Endodermal cell (in vitro differentiated cells): ENCODE results near the gene FAT1. TPM values are rescaled to one million over a fixed set of nuclear protein-coding genes. Genes with fewer than 3 reads are reported as not detected.
"Not testable (repeated sequence)": the region's sequence is repeated elsewhere in the genome, so short reads cannot be mapped to it uniquely, and the experiment has no call there.

Experiments
- DNase-seq: peaks from one replicate; pipeline ENCODE4 v3.0.0-alpha.2; 2017
- H3K27ac ChIP-seq: 2 replicates; pipeline ENCODE4 v1.5.1; 2013; ENCODE audit warnings: mild to moderate bottlenecking, low read depth, low read length, moderate library complexity
- H3K27me3 ChIP-seq: 2 replicates; pipeline ENCODE4 v1.6.1; 2013; ENCODE audit warnings: mild to moderate bottlenecking, low read length, moderate library complexity; ENCODE audit not compliant: insufficient read depth, control insufficient read depth, poor library complexity, severe bottlenecking
- H3K36me3 ChIP-seq: 2 replicates; pipeline ENCODE4 v1.7.0; 2013; ENCODE audit warnings: mild to moderate bottlenecking, low read length, moderate library complexity; ENCODE audit not compliant: control insufficient read depth, insufficient read depth
- H3K4me1 ChIP-seq: one replicate; pipeline ENCODE4 v1.7.0; 2013; ENCODE audit warnings: low read length; ENCODE audit not compliant: control insufficient read depth, insufficient read depth
- H3K4me3 ChIP-seq: 2 replicates; pipeline ENCODE4 v1.5.1; 2013; ENCODE audit warnings: mild to moderate bottlenecking, low read length, moderate library complexity
- H3K9ac ChIP-seq: 2 replicates; pipeline ENCODE4 v1.6.1; 2013; ENCODE audit warnings: mild to moderate bottlenecking, low read length, moderate library complexity; ENCODE audit not compliant: poor library complexity, severe bottlenecking; ENCODE audit errors: extremely low read depth
- H3K9me3 ChIP-seq: 2 replicates; pipeline ENCODE4 v1.6.1; 2013; ENCODE audit warnings: mild to moderate bottlenecking, low read length, moderate library complexity; ENCODE audit not compliant: control insufficient read depth
- H3K27ac Mint-ChIP-seq: 2 replicates; pipeline ENCODE4 v1.8.0; 2020; ENCODE audit warnings: mixed read lengths
- H3K27me3 Mint-ChIP-seq: 2 replicates; pipeline ENCODE4 v1.8.0; 2021; ENCODE audit warnings: mild to moderate bottlenecking, mixed read lengths; ENCODE audit not compliant: insufficient read depth
- H3K36me3 Mint-ChIP-seq: 2 replicates; pipeline ENCODE4 v1.8.0; 2020; ENCODE audit warnings: low read depth, mixed read lengths
- H3K4me1 Mint-ChIP-seq: 2 replicates; pipeline ENCODE4 v1.8.0; 2020; ENCODE audit warnings: mixed read lengths
- H3K4me3 Mint-ChIP-seq: 2 replicates; pipeline ENCODE4 v1.8.0; 2020; ENCODE audit warnings: mild to moderate bottlenecking, moderate library complexity, mixed read lengths
- H3K9me3 Mint-ChIP-seq: 2 replicates; pipeline ENCODE4 v1.8.0; 2020; ENCODE audit warnings: mild to moderate bottlenecking, mixed read lengths
- CTCF ChIP-seq: fragments of 200-600 bp; sonication (generic); conservative IDR thresholded peaks from 2 replicates; pipeline ENCODE4 v1.5.0; 2021; ENCODE audit warnings: antibody characterized with exemption, mild to moderate bottlenecking
- WGBS, 2 experiments: methylation state at CpG; one replicate each; pipeline versions ENCODE4 v1.1.5 to v1.1.7; 2013; ENCODE audit warnings: missing lambda C conversion rate in 2 of 2, mixed read lengths in 1 of 2; ENCODE audit not compliant: insufficient coverage in 1 of 2, insufficient read length in 1 of 2; 5-methylcytosine and 5-hydroxymethylcytosine counted together
- total RNA-seq, 2 donors: library from RNA; stranded (reverse); fragmentation: NEBNext Ultra II Directional in 1 of 2; extraction: Animal tissue kit (Norgen Biotek cat#: 25700) in 1 of 2; gene quantifications; 2 replicates in 1 of 2; 3 replicates in 1 of 2; pipeline ENCODE4 v1.2.1, GENCODE V29; 2021

Gene FAT1
- total RNA-seq, 2 donors from 2014 or later: 66.6 to 77.8 TPM

- H3K9me3 Mint-ChIP-seq: no peaks in the 10 kb centered on the region
Observed at GRCh38 chr4:186757696-186758355, 34.2 kb upstream of the FAT1 start.

DNA sequence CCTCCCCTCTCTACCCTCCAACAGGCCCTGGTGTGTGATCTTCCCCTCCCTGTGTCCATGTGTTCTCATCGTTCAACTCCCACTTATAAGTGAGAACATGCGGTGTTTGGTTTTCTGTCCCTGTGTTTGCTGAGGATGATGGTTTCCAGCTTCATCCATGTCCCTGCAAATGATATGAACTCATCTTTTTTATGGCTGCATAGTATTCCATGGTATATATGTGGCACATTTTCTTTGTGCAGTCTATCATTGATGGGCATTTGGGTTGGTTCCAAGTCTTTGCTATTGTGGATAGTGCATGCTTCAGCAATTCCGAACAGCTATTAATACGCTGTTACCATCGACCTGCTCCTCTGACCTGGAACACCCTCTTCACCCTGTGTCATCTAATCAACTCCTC lies 32.9 kb upstream of the FAT1 start:
- not testable (repeated sequence) for H3K4me3 Mint-ChIP-seq, H3K9me3 Mint-ChIP-seq

More at GRCh38 chr4:186757696-186758355, 34.2 kb upstream of the FAT1 start:
- H3K36me3 Mint-ChIP-seq: no peaks in the 10 kb centered on the region
- no peak for TF ChIP-seq CTCF
- Histone ChIP-seq H3K4me3 (no peak overlapping the region), H3K9me3 (no peaks in the 10 kb centered on the region), H3K36me3 (no peaks in the 10 kb centered on the region), H3K27me3 (no peaks in the 10 kb centered on the region), H3K9ac (no peak overlapping the region), H3K27ac (no peak overlapping the region), H3K4me1 (no peaks in the 10 kb centered on the region)
- no peaks in the 10 kb centered on the region for H3K27me3 Mint-ChIP-seq
- no peak overlapping the region for H3K4me3 Mint-ChIP-seq
- no peaks in the 10 kb centered on the region for H3K4me1 Mint-ChIP-seq
- H3K27ac Mint-ChIP-seq: no peak overlapping the region
- 90 to 96% methylated on average over 6 to 13 of the region's 13 CpGs for WGBS, 2 experiments
- DNase-seq: no peak

DNA sequence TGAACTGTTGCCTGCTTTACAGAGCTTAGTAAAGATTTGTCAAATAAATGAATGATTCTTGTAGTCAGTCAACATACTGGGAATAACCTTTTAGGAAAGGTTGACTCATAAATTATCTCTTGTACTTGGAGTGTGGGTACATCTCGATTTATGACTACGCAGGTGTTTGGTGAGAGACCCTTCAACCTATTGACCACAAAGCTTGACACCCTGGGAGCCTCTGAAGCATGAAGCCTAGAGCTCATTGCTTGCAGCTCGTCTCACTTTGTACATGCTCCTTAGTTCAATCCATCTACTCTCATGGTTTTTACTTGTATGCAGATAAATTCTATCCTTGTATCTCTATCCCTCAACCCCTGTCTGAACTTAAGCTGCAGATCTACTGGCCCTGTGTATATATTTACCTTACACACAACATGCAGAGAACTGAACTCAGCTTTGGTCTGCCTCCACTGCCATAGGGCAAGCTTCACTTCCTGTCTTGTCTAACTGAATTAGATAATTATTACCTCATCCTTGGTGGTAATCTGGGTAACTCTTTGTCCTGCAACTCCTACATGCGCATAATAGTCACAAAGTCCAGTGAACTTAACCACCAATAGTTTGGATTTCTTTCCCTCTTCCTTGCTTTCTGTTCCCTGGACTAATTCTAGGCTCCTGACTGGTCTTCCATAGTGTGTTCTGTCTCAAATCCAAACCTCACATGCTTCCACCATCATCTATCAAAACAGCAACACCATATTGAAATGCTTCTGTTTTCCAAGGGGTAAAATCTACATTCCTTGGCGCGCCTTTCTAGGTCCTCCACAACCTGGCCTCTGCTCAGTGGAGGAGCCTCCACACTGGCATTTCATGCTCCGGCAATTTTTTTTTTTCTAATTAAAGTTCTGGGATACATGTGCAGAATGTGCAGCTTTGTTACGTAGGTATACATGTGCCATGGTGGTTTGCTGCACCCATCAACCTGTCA lies 32.2 kb upstream of the FAT1 start:
- Mint-ChIP-seq H3K27ac (no peak overlapping the region), H3K4me3 (no peak overlapping the region), H3K9me3 (no peaks in the 10 kb centered on the region), H3K36me3 (no peaks in the 10 kb centered on the region), H3K4me1 (no peaks in the 10 kb centered on the region), H3K27me3 (no peaks in the 10 kb centered on the region)
- TF ChIP-seq CTCF: no peak
- WGBS, 2 experiments: 96 to 97% methylated on average over 5 to 8 of the region's 8 CpGs
- no peak for DNase-seq
- H3K4me1 ChIP-seq: no peaks in the 10 kb centered on the region
- H3K36me3 ChIP-seq: no peaks in the 10 kb centered on the region
- no peak overlapping the region for H3K4me3 ChIP-seq
- H3K27ac ChIP-seq: no peak overlapping the region
- no peaks in the 10 kb centered on the region for H3K9me3 ChIP-seq
- no peak overlapping the region for H3K9ac ChIP-seq
- H3K27me3 ChIP-seq: no peaks in the 10 kb centered on the region

More for the DNA sequence above, 32.9 kb upstream of the FAT1 start:
- not testable (repeated sequence) for H3K36me3 Mint-ChIP-seq, H3K4me1 ChIP-seq, H3K27me3 ChIP-seq, H3K9ac ChIP-seq, H3K36me3 ChIP-seq, H3K27me3 Mint-ChIP-seq, H3K4me3 ChIP-seq, H3K9me3 ChIP-seq, H3K27ac ChIP-seq, H3K4me1 Mint-ChIP-seq, H3K27ac Mint-ChIP-seq, DNase-seq
- WGBS, 2 experiments: 92% methylated on average over 5 of the region's 5 CpGs; no CpG with 5 or more reads in 1 of the 2 experiments
